H1 (cell line): ENCODE measurements around the gene FOXN4. TPM values are rescaled to one million over a fixed set of nuclear protein-coding genes. Genes with fewer than 3 reads are reported as not detected.

ENCODE experiments used
- CTCF ChIA-PET: fragments of 300-600 bp; sonication (Branson Sonifier 250); formaldehyde crosslinking; loops from one replicate; lab custom pipeline; 2021; ENCODE audit not compliant: partially characterized antibody; lab: Charles Lee
- POLR2A ChIA-PET: fragments of 300-600 bp; sonication (Branson Sonifier 250); formaldehyde crosslinking; loops from one replicate; lab custom pipeline; 2021; ENCODE audit warnings: inconsistent platforms; ENCODE audit not compliant: partially characterized antibody; lab: Charles Lee
- DNase-seq, 2 experiments: peaks; one replicate each; pipeline versions ENCODE4 v3.0.0 to v3.0.0-alpha.2; 2010 to 2022; ENCODE audit warnings: low spot score in 2 of 2, low read depth in 1 of 2, mixed read lengths in 1 of 2
- FAIRE-seq: peaks from 2 replicates; lab custom pipeline; 2011; peaks lifted over from hg19 to GRCh38; lab: Jason Lieb, UNC
- H2AFZ ChIP-seq: 2 replicates; pipeline ENCODE4 v1.8.1; 2012; ENCODE audit warnings: low read length, inconsistent platforms
- H2AK5ac ChIP-seq: 2 replicates; pipeline ENCODE4 v1.6.1; 2013; ENCODE audit warnings: low read depth, low read length
- H2BK120ac ChIP-seq: replicated peaks from 2 replicates; pipeline ENCODE3; 2013; ENCODE audit warnings: low read depth, low read length, inconsistent platforms
- H2BK12ac ChIP-seq: 2 replicates; pipeline ENCODE4 v1.6.1; 2013; ENCODE audit warnings: low read depth, low read length
- H2BK15ac ChIP-seq: 2 replicates; pipeline ENCODE4 v1.6.1; 2013; ENCODE audit warnings: low read length
- H2BK20ac ChIP-seq: 2 replicates; pipeline ENCODE4 v1.6.1; 2013; ENCODE audit warnings: low read length
- H2BK5ac ChIP-seq: 2 replicates; pipeline ENCODE4 v1.6.1; 2013; ENCODE audit warnings: low read depth, low read length
- H3K14ac ChIP-seq: 2 replicates; pipeline ENCODE4 v1.6.1; 2013; ENCODE audit warnings: inconsistent platforms; ENCODE audit not compliant: insufficient read length
- H3K18ac ChIP-seq: 2 replicates; pipeline ENCODE4 v1.6.1; 2013; ENCODE audit warnings: low read length; ENCODE audit errors: extremely low read depth
- H3K23ac ChIP-seq: 2 replicates; pipeline ENCODE4 v1.6.1; 2013; ENCODE audit warnings: inconsistent platforms; ENCODE audit not compliant: insufficient read length
- H3K23me2 ChIP-seq: 2 replicates; pipeline ENCODE4 v1.6.1; 2013; ENCODE audit warnings: low read depth, low read length
- H3K27ac ChIP-seq: 2 replicates; pipeline ENCODE4 v1.6.1; 2011; ENCODE audit warnings: low read depth, low read length, inconsistent platforms
- H3K27me3 ChIP-seq, 4 experiments: replicated peaks in 1 of 4; 1 replicate in 1 of 4; 2 replicates in 3 of 4; pipeline versions ENCODE4 v1.6.1 to v1.8.1; 2011 to 2013; ENCODE audit warnings: low read length in 3 of 4, mild to moderate bottlenecking in 3 of 4, inconsistent platforms in 2 of 4, mixed read lengths in 2 of 4, moderate library complexity in 1 of 4; ENCODE audit not compliant: control insufficient read depth in 3 of 4, insufficient read depth in 3 of 4; ENCODE audit errors: extremely low read depth in 1 of 4
- H3K36me3 ChIP-seq, 4 experiments: 2 replicates each; pipeline versions ENCODE4 v1.6.1 to v1.8.1; 2011 to 2013; ENCODE audit warnings: mild to moderate bottlenecking in 4 of 4, low read length in 3 of 4, moderate library complexity in 2 of 4, control low read depth in 1 of 4, inconsistent platforms in 1 of 4; ENCODE audit not compliant: insufficient read depth in 4 of 4, control insufficient read depth in 2 of 4
- H3K4ac ChIP-seq: replicated peaks from 2 replicates; pipeline ENCODE3; 2013; ENCODE audit warnings: low read length, low read depth, mixed read lengths, inconsistent platforms; ENCODE audit not compliant: insufficient read length
- H3K4me1 ChIP-seq, 4 experiments: replicated peaks in 1 of 4; 1 replicate in 1 of 4; 2 replicates in 3 of 4; pipeline versions ENCODE4 v1.6.1 to v1.8.1; 2011 to 2013; ENCODE audit warnings: low read length in 3 of 4, inconsistent platforms in 2 of 4, mixed read lengths in 1 of 4; ENCODE audit not compliant: insufficient read depth in 4 of 4, control insufficient read depth in 3 of 4
- H3K4me2 ChIP-seq, 2 experiments: 2 replicates each; pipeline versions ENCODE4 v1.6.1 to v1.8.1; 2011 to 2013; ENCODE audit warnings: low read depth in 2 of 2, low read length in 2 of 2, control low read depth in 1 of 2, inconsistent platforms in 1 of 2, mild to moderate bottlenecking in 1 of 2; ENCODE audit not compliant: insufficient read depth in 1 of 2
- H3K4me3 ChIP-seq, 4 experiments: fragments of 200-600, 300-600 bp in 1 of 4; sonication (generic), shearing (Covaris generic), sonication (Bioruptor Twin) in 1 of 4; 2 replicates each; pipeline versions ENCODE4 v1.5.1 to v1.8.1; 2011 to 2016; ENCODE audit warnings: low read length in 4 of 4, low read depth in 3 of 4, control low read depth in 2 of 4, inconsistent platforms in 2 of 4, mild to moderate bottlenecking in 2 of 4, mixed read lengths in 1 of 4, moderate library complexity in 1 of 4; ENCODE audit not compliant: insufficient read depth in 2 of 4; ENCODE audit errors: extremely low read depth in 1 of 4
- H3K56ac ChIP-seq: replicated peaks from 2 replicates; pipeline ENCODE3; 2013; ENCODE audit warnings: low read depth, mild to moderate bottlenecking, mixed read lengths, low read length, inconsistent platforms; ENCODE audit not compliant: insufficient read length
- H3K79me1 ChIP-seq: 2 replicates; pipeline ENCODE4 v1.6.1; 2013; ENCODE audit warnings: low read depth, low read length, control low read depth
- H3K79me2 ChIP-seq, 2 experiments: 2 replicates each; pipeline versions ENCODE4 v1.6.1 to v1.8.1; 2012 to 2013; ENCODE audit warnings: low read length in 2 of 2, mild to moderate bottlenecking in 2 of 2, inconsistent platforms in 1 of 2; ENCODE audit not compliant: insufficient read depth in 2 of 2, control insufficient read depth in 1 of 2
- H3K9ac ChIP-seq, 4 experiments: replicated peaks in 1 of 4; 1 replicate in 1 of 4; 2 replicates in 3 of 4; pipeline versions ENCODE4 v1.6.1 to v1.8.1; 2011 to 2013; ENCODE audit warnings: low read depth in 3 of 4, low read length in 3 of 4, control low read depth in 2 of 4, mild to moderate bottlenecking in 2 of 4, moderate library complexity in 2 of 4, inconsistent platforms in 1 of 4; ENCODE audit errors: extremely low read depth in 1 of 4
- H3K9me3 ChIP-seq, 2 experiments: 2 replicates each; pipeline versions ENCODE4 v1.6.1 to v1.8.1; 2012 to 2013; ENCODE audit warnings: mild to moderate bottlenecking in 2 of 2, moderate library complexity in 2 of 2, control low read depth in 1 of 2, inconsistent platforms in 1 of 2, low read depth in 1 of 2, low read length in 1 of 2, mixed read lengths in 1 of 2; ENCODE audit not compliant: insufficient read depth in 2 of 2
- H4K20me1 ChIP-seq, 2 experiments: replicated peaks in 1 of 2; 2 replicates each; pipeline versions ENCODE3 to v1.8.1; 2011 to 2013; ENCODE audit warnings: inconsistent platforms in 2 of 2, low read length in 2 of 2, mild to moderate bottlenecking in 1 of 2; ENCODE audit not compliant: insufficient read depth in 2 of 2, control insufficient read depth in 1 of 2
- H4K5ac ChIP-seq: 2 replicates; pipeline ENCODE4 v1.6.1; 2013; ENCODE audit warnings: low read length, low read depth, mixed read lengths, inconsistent platforms; ENCODE audit not compliant: insufficient read length
- H4K8ac ChIP-seq: 2 replicates; pipeline ENCODE4 v1.8.0; 2013; ENCODE audit warnings: mild to moderate bottlenecking, moderate library complexity, low read length, inconsistent platforms; ENCODE audit not compliant: insufficient read depth; ENCODE audit errors: extremely low read depth
- H4K91ac ChIP-seq: replicated peaks from 2 replicates; pipeline ENCODE3; 2013; ENCODE audit warnings: low read length, mixed read lengths, inconsistent platforms; ENCODE audit not compliant: insufficient read length
- BRCA1 ChIP-seq: IDR thresholded peaks from 2 replicates; pipeline ENCODE4 v1.6.1; 2012; ENCODE audit warnings: low read depth, low read length, improper control_type of control experiment
- CTBP2 ChIP-seq: IDR thresholded peaks from 2 replicates; pipeline ENCODE4 v1.7.0; 2011; ENCODE audit warnings: borderline replicate concordance, mild to moderate bottlenecking, moderate library complexity, mixed read lengths, low read length; ENCODE audit not compliant: insufficient read depth, insufficient read length
- E2F6 ChIP-seq: IDR thresholded peaks from 2 replicates; pipeline ENCODE4 v1.6.1; 2012; ENCODE audit warnings: inconsistent platforms
- EGR1 ChIP-seq: IDR thresholded peaks from 2 replicates; pipeline ENCODE4 v1.6.1; 2011; ENCODE audit warnings: low read depth, low read length, borderline replicate concordance
- NRF1 ChIP-seq: IDR thresholded peaks from 2 replicates; pipeline ENCODE4 v1.6.1; 2011; ENCODE audit warnings: mild to moderate bottlenecking, low read depth, low read length, improper control_type of control experiment
- POU5F1 ChIP-seq: IDR thresholded peaks from 2 replicates; pipeline ENCODE4 v1.6.1; 2011; ENCODE audit warnings: low read depth, mild to moderate bottlenecking, low read length, moderate library complexity
- SIRT6 ChIP-seq: IDR thresholded peaks from one replicate; pipeline ENCODE4 v1.7.1; 2012; ENCODE audit warnings: low read length, inconsistent platforms
- SP2 ChIP-seq: IDR thresholded peaks from 2 replicates; pipeline ENCODE4 v1.6.1; 2012; ENCODE audit warnings: mild to moderate bottlenecking, low read length, inconsistent platforms
- TEAD4 ChIP-seq: IDR thresholded peaks from 2 replicates; pipeline ENCODE4 v1.6.1; 2012; ENCODE audit warnings: low read depth, low read length, inconsistent platforms, mixed read lengths
- WGBS, 2 experiments: shearing (Covaris generic) in 1 of 2; methylation state at CpG; one replicate each; pipeline versions ENCODE4 v1.1.6 to v1.1.7; 2013 to 2015; ENCODE audit warnings: low lambda C conversion rate in 2 of 2, mixed read lengths in 2 of 2, inconsistent platforms in 1 of 2, low coverage in 1 of 2, missing lambda C conversion rate in 1 of 2; ENCODE audit not compliant: insufficient replicate concordance in 2 of 2, insufficient coverage in 1 of 2, insufficient read length in 1 of 2; ENCODE audit errors: extremely low coverage in 1 of 2, missing lambda C conversion rate in 1 of 2; 5-methylcytosine and 5-hydroxymethylcytosine counted together
- polyA plus RNA-seq, 7 experiments: library from polyadenylated mRNA; depleted of rRNA in 3 of 7; stranded (reverse) in 5 of 7; unstranded in 2 of 7; fragments of >200 nt in 5 of 7; fragments of 200-250 nt in 2 of 7; gene quantifications; 1 replicate in 5 of 7; 2 replicates in 1 of 7; 4 replicates in 1 of 7; pipeline versions ENCODE4 v1.2.1 to v1.2.3, GENCODE V29; 2011 to 2013; ENCODE audit warnings: missing spikeins in 2 of 7, mixed read lengths in 2 of 7
- total RNA-seq: library from RNA; stranded (reverse); fragmentation: NEBNext Ultra II Directional; extraction: Animal tissue kit (Norgen Biotek cat#: 25700); gene quantifications from 2 replicates; pipeline ENCODE4 v1.2.1, GENCODE V29; 2021

The FOXN4 gene
- total and polyA plus RNA-seq, 2 of the 8 experiments (the other 6 are each of a cell fraction or from before 2014, with no cell fraction given): 0.26 to 0.29 TPM

- Histone ChIP-seq H3K14ac (no peak overlapping the region), H4K91ac (no peak overlapping the region), H3K23ac (no peak overlapping the region), H3K36me3 (no peaks in the 10 kb centered on the region), H3K18ac (no peak overlapping the region), H3K23me2 (no peaks in the 10 kb centered on the region), H3K27me3 (no peaks in the 10 kb centered on the region), H3K4me1 (no peaks in the 10 kb centered on the region), H3K79me1 (no peaks in the 10 kb centered on the region), H2BK120ac (no peak overlapping the region), H4K8ac (no peak overlapping the region), H2BK20ac (no peak overlapping the region), H2BK12ac (no peak overlapping the region), H3K27ac (no peak overlapping the region), H2AFZ (no peak overlapping the region), H3K4ac (no peak overlapping the region), H3K4me3 (no peak overlapping the region), H4K5ac (no peak overlapping the region), H3K9me3 (no peaks in the 10 kb centered on the region), H3K79me2 (no peaks in the 10 kb centered on the region), H3K9ac (no peak overlapping the region), H2AK5ac (no peak overlapping the region), H4K20me1 (no peaks in the 10 kb centered on the region), H3K56ac (no peak overlapping the region), H3K4me2 (no peak overlapping the region), H2BK5ac (no peak overlapping the region), H2BK15ac (no peak overlapping the region)
- POLR2A ChIA-PET: no interaction called here
- FAIRE-seq (no peak), DNase-seq (no peak)
- WGBS, 2 experiments: 86% methylated on average over 10 of the region's 10 CpGs; no CpG with 5 or more reads in 1 of the 2 experiments
- TF ChIP-seq SP2 (no peak), SIRT6 (no peak), POU5F1 (no peak), CTBP2 (no peak), NRF1 (no peak), BRCA1 (no peak), E2F6 (no peak), EGR1 (no peak), TEAD4 (no peak)
- CTCF ChIA-PET: no interaction called here
These were observed 49.2 kb upstream of the FOXN4 start for GRCh38 chr12:109358154-109358869.
